Glutamatergic neuron (in vitro differentiated cells): ENCODE measurements around the gene TECTB. TPM values are rescaled to one million over a fixed set of nuclear protein-coding genes. Genes with fewer than 3 reads are reported as not detected.

Source experiments
- DNase-seq: peaks from one replicate; pipeline ENCODE4 v3.0.0; 2022
- H3K27ac Mint-ChIP-seq: one replicate; pipeline ENCODE4 v1.8.0; 2020; ENCODE audit warnings: mild to moderate bottlenecking, mixed read lengths, inconsistent platforms; ENCODE audit not compliant: unreplicated experiment
- H3K27me3 Mint-ChIP-seq: one replicate; pipeline ENCODE4 v1.8.0; 2020; ENCODE audit warnings: mild to moderate bottlenecking, moderate library complexity, mixed read lengths, inconsistent platforms; ENCODE audit not compliant: unreplicated experiment
- H3K36me3 Mint-ChIP-seq: one replicate; pipeline ENCODE4 v1.8.0; 2020; ENCODE audit warnings: mild to moderate bottlenecking, mixed read lengths, inconsistent platforms; ENCODE audit not compliant: unreplicated experiment
- H3K4me1 Mint-ChIP-seq: one replicate; pipeline ENCODE4 v1.8.0; 2020; ENCODE audit warnings: mild to moderate bottlenecking, low read depth, mixed read lengths, inconsistent platforms; ENCODE audit not compliant: unreplicated experiment
- H3K4me3 Mint-ChIP-seq: one replicate; pipeline ENCODE4 v1.8.0; 2020; ENCODE audit warnings: mild to moderate bottlenecking, mixed read lengths, inconsistent platforms; ENCODE audit not compliant: unreplicated experiment
- H3K9me3 Mint-ChIP-seq: one replicate; pipeline ENCODE4 v1.8.0; 2020; ENCODE audit warnings: mild to moderate bottlenecking, moderate library complexity, mixed read lengths, inconsistent platforms; ENCODE audit not compliant: unreplicated experiment
- CTCF ChIP-seq: fragments of 200-600 bp; sonication (generic); IDR thresholded peaks from one replicate; pipeline ENCODE4 v1.5.0; 2021; ENCODE audit not compliant: partially characterized antibody, unreplicated experiment
- total RNA-seq: library from RNA; stranded (reverse); fragmentation: NEBNext Ultra II Directional; extraction: Animal tissue kit (Norgen Biotek cat#: 25700); gene quantifications from one replicate; pipeline ENCODE4 v1.2.1, GENCODE V29; 2021; ENCODE audit not compliant: unreplicated experiment

Gene TECTB
- total RNA-seq, 1 donor from 2014 or later: not detected

- no peaks in the 10 kb centered on the region for H3K9me3 Mint-ChIP-seq
- TF ChIP-seq CTCF: peak; percentile 52
- no peak overlapping the region for H3K4me3 Mint-ChIP-seq
Observed at GRCh38 chr10:112308125-112308502, 24.9 kb downstream of the TECTB start.

GRCh38 chr10:112311481-112311880, 28.3 kb downstream of the TECTB start:
- H3K4me1 Mint-ChIP-seq: peaks cover 6% of the 10 kb centered on the region
- no peak for TF ChIP-seq CTCF
- no peak overlapping the region for H3K27ac Mint-ChIP-seq
- H3K4me3 Mint-ChIP-seq: no peak overlapping the region
- H3K36me3 Mint-ChIP-seq: no peaks in the 10 kb centered on the region
- no peaks in the 10 kb centered on the region for H3K27me3 Mint-ChIP-seq
- DNase-seq: no peak
- H3K9me3 Mint-ChIP-seq: no peaks in the 10 kb centered on the region

More at GRCh38 chr10:112308125-112308502, 24.9 kb downstream of the TECTB start:
- H3K27ac Mint-ChIP-seq: no peak overlapping the region
- no peak for DNase-seq
- H3K4me1 Mint-ChIP-seq: peaks cover 6% of the 10 kb centered on the region
- peaks cover 2% of the 10 kb centered on the region for H3K27me3 Mint-ChIP-seq
- H3K36me3 Mint-ChIP-seq: no peaks in the 10 kb centered on the region

- no peak for DNase-seq
- no peak overlapping the region for H3K4me3 Mint-ChIP-seq
- no peak overlapping the region for H3K27ac Mint-ChIP-seq
- TF ChIP-seq CTCF: no peak
- no peaks in the 10 kb centered on the region for H3K27me3 Mint-ChIP-seq
- H3K9me3 Mint-ChIP-seq: no peaks in the 10 kb centered on the region
- H3K36me3 Mint-ChIP-seq: no peaks in the 10 kb centered on the region
- no peaks in the 10 kb centered on the region for H3K4me1 Mint-ChIP-seq
Observed at GRCh38 chr10:112313234-112313633, 30.0 kb downstream of the TECTB start.

GRCh38 chr10:112313911-112314310, 30.7 kb downstream of the TECTB start:
- no peaks in the 10 kb centered on the region for H3K27me3 Mint-ChIP-seq
- H3K4me3 Mint-ChIP-seq: no peak overlapping the region
- no peak overlapping the region for H3K27ac Mint-ChIP-seq
- no peak for DNase-seq
- H3K9me3 Mint-ChIP-seq: no peaks in the 10 kb centered on the region
- no peaks in the 10 kb centered on the region for H3K36me3 Mint-ChIP-seq
- no peaks in the 10 kb centered on the region for H3K4me1 Mint-ChIP-seq
- no peak for TF ChIP-seq CTCF

- peak; percentile 91 for TF ChIP-seq CTCF
- Mint-ChIP-seq H3K4me3 (no peak overlapping the region), H3K27ac (no peak overlapping the region), H3K4me1 (no peaks in the 10 kb centered on the region), H3K9me3 (no peaks in the 10 kb centered on the region), H3K27me3 (no peaks in the 10 kb centered on the region), H3K36me3 (no peaks in the 10 kb centered on the region)
- peak; percentile 86 for DNase-seq
Observed at GRCh38 chr10:112314822-112315474, 31.7 kb downstream of the TECTB start.
